ENCODE data around the gene HSPG2.
"Not testable (repeated sequence)": the region's sequence is repeated elsewhere in the genome, so short reads cannot be mapped to it uniquely, and the experiment has no call there.

The HSPG2 gene

DNA sequence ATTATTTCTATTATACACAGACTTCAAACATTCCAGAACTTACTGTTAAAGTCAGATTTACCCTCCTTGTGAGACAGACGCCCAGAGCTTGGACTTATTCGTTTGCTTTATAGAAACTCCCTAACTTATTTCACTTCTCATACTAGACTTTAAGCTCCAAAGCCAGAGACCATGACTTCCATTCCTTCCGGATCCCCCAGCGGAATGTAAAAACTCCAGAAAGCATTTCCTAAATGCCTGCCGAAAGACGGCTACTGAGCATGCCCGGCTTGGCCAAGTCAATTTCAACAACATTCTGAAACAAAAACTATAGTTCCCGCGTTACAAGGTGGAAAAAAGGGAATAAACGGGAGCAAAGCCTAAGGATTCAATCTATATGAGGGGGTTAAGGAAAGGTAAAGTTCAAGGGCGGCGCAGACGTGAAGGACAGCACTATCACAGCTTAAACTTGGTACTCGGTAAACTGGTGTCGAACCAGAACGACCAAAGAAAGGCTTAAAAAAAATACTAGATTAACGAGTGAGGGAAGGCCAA lies 155.2 kb downstream of the HSPG2 start:
- no peak for DNase-seq

DNA sequence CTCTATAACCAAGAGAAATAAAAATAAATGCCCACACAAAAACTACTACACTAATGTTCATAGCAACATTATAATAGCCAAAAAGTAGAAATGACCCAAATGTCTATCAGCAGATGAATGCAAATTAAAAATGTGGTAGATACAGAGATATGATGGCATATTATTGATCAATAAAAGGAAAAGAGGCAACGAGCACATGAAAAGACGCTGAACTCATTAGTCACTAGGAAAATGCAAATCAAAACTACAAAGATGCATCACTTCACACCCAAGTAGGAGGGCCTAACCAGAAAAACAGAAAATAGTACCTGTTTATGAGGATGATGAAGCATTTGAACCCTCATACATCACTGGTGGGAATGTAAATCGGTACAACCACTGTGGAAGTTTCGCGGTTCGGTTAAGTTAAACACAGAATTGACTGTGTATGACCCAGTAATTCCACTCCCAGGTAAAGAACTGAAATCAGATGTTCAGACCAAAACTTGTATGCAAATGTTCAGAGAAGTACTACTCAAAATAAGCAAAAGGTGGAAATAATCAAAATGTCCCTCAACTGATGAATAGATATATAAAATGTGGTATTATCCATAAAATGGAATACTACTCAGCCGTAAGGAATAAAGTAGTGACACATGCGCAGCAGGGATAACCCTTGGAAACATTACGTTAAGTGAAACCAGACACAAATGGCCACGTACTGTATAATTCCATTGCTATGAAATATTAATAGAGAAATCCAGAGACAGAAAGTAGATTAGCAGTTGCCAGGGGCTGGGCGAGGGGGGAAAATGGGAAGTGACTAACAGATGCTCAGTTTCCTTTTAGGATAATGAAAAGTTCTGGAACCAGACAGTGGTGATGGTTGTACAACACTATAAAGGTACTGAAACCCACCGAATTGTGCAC lies 157.2 kb downstream of the HSPG2 start:
- peak; percentile 61 for DNase-seq

- no peak for DNase-seq
Observed at GRCh38 chr1:21778405-21778727, 158.7 kb downstream of the HSPG2 start.

- DNase-seq = not testable (repeated sequence)
Observed at GRCh38 chr1:21776925-21777324, 160.2 kb downstream of the HSPG2 start.

DNA sequence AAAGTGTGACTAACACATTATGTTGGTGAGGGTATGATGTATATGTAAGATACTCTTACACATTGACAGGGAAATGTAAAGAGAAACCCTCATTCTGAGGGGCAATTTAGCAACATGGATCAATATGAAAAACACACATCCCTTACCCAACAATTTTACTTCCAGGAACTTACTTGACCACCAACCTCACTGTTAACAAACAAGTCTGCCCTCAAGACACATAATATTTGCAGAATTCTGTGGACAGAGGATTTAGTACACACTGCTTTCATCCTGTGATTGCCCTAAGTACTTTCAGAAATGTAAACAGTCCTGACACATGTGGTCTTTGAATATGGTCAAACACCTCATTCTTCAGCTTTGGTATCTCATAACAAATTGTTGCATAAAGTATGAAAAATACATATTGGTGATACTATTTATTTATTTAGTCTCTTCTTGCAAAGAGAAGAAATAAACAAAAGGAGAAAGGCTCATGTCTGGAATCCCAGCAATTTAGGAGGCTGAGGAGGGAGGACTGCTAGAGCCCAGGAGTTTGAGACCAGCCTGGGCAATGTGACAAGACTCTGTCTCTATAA lies 161.0 kb downstream of the HSPG2 start:
- no peak for DNase-seq

DNA sequence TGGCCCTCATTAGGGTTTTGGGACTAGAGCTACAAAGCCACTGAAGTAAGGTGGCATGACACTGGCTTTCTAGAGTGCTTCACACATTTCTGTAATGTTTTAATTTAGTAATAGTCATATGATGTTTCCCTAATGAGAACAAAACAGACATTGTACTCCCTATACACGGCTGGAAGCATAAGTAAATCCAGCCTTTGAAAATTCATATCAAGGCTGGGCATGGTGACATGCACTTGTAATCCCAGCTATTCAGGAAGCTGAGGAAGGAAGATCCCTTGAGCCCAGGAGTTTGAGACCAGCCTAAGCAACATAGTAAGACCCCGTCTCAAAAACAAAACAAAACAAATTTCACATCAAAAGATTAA lies 161.6 kb downstream of the HSPG2 start:
- DNase-seq = no peak

- DNase-seq = no peak
Observed at GRCh38 chr1:21774835-21775549, 162.1 kb downstream of the HSPG2 start.

GRCh38 chr1:21773585-21773984 lies 163.5 kb downstream of the HSPG2 start:
- DNase-seq = no peak

Data from activated naive CD4-positive, alpha-beta T cell treated with Interleukin-2 at 50 U/mL for 16 hours (primary cell).